Activated naive CD4-positive, alpha-beta T cell (primary cell): ENCODE results near the gene SLC25A23.
"Not testable (repeated sequence)": the region's sequence is repeated elsewhere in the genome, so short reads cannot be mapped to it uniquely, and the experiment has no call there.

Source experiments
- DNase-seq, 4 experiments: peaks; one replicate each; lab custom pipeline; 2025; lab: John Stamatoyannopoulos, UW

Gene SLC25A23

GRCh38 chr19:6457958-6458694 is 1.5 kb downstream of the SLC25A23 start:
- DNase-seq, result no peak

DNA sequence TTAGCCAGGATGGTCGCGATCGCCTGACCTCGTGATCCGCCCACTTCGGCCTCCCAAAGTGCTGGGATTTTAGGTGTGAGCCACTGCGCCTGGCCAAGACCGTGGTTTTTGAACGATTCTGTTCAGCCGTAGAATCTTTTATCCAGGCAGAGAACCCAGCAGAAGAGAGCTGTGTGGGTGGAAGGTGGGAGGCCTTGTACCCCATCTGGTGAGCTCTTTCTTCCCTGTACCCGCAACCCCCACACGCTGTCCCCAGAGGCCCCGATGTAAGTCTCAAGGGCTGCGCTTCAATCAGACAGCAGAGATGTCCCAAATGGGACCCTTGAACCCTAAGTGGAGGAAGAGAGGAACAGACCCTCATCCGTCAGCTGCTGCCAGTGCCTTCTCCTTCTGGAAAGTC is 3.7 kb downstream of the SLC25A23 start:
- DNase-seq, result no peak

DNA sequence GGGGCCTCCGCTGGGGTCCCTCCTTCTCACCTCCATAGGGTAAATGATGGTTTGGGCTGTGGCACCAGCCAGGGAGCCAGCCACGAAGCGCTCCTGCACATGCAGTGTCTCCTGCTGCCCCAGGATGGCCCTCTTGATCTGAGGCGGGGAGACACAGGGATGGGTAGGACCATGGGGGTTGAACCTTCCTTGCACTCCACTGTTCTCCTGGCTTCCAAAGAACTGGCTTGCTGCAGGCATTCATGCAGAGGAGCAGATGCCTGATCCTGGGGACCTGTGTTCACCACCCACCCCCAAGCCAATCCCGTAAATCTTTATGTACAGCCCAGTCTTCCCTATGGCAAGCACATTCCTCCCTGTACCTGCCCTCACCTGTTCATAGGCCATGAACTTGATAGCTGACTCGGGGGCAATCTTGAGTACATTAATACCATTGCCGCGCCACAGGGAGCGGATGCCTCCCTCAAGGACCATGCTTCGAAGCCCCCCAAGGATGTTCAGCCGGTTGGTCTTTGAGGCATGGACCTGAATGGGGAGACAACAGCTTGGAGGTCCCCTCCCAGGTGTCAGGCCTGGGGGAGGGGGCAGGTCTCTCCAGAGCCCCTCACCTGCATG is 5.5 kb downstream of the SLC25A23 start:
- DNase-seq, result no peak

DNA sequence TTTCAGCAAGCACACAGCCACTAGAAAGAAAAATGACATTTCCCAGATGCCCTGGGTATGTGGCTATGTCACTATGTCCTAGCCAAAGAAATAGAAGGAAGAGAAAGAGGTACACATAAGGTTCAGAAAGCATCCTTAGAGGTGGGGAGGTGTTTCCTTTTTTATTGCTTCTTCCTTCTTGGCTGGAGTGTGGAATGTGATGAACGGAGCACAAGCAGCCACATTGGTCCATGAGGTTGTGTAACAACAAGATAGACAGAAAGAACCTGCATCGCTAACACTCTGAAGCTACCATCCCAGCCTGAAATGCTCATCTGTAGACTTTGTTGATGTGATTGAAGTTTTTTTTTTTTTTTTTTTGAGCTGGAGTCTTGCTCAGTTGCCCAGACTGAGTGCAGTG is 6.7 kb downstream of the SLC25A23 start:
- no peak for DNase-seq

DNA sequence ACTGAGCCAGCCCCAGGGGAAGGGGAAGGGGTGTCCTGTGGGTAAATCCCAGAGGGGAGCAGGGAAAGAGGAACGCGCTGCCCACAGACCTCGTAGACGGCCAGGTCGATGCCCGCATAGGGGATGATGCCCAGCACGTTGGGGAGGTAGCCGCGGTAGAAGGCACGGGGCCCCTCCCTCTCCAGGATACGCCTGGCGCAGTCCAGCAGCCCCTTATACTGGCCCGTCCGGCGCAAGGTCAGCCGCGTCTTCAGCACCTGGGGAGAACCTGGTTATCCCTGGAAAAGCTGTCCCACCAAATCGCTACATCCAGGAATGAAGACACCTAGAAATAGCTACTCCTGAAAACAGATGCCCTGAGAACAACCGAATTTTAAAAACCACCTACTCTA is 7.4 kb downstream of the SLC25A23 start:
- no peak for DNase-seq

DNA sequence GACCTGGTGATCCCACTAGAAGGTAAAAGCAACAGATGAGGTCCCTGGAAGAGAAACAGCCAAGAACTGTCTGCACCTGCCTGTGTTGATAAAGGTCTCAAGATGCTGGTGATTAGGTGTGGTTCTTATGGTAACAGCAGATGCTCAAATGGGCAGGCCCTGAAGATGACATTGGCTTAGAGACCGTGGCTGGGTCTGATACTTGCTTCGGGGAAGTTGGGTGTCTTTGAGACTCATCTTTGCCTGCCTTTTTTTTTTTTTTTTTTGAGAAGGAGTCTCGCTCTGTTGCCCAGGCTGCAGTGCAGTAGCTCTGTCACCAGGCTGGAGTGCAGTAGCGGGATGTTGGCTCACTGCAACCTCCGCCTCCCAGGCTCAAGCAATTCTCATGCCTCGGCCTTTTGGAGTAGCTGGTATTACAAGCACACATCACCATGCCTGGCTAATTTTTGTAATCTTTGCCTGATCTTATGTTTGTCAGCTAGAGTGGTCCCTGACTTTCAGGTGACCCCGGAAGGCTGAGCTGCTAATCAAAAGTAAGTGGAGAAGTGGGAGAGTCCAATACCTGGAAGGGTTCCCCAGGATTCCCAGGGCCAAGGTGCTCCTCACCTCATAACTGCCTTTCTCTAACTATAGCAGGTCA is 7.9 kb downstream of the SLC25A23 start:
- DNase-seq, result no peak

GRCh38 chr19:6450166-6450565 is 9.4 kb downstream of the SLC25A23 start:
- DNase-seq, result no peak

DNA sequence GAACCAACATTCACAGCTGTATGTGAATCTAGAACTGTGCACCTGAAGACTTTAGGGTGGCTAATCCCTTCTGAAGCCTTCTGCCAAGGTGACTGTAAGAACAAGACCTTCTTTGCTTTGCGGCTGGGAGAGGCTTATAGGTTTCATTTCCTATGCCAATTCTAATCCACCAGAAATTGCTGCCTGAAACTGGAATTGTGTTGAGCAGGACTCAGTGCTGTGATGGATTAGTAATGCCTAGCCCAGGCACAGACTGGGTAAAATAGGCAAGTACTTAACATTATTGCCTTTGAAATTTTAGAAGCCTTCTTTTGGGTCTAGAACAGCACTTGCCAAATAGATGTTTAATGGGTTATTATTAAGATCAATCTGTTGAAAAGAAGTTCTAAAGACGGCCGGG is 11.5 kb downstream of the SLC25A23 start:
- no peak for DNase-seq

- no peak for DNase-seq
Observed at GRCh38 chr19:6446452-6446851, 13.1 kb downstream of the SLC25A23 start.

- no peak for DNase-seq
Observed at GRCh38 chr19:6443986-6444385, 15.6 kb downstream of the SLC25A23 start.

GRCh38 chr19:6442087-6442688 is 17.4 kb downstream of the SLC25A23 start:
- DNase-seq, result no peak

GRCh38 chr19:6440905-6441304 is 18.7 kb downstream of the SLC25A23 start:
- DNase-seq, result no peak

DNA sequence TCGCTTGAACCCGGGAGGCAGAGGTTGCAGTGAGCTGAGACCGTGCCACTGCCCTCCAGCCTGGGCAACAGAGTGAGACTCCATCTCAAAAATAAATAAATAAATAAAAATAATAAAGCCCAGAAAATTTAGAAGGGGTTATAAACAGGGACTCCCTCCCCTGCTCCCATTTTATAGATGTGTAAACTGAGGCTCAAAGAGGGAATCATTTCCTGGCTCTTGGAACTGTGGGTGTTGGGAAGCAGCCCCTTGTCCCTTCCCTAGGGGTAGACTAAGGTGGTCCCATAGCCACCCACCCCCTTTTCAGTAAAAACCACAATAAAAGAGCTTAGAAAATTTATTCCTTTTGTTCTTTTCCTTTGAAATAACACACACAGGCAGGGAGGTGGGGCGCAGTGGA is 19.8 kb downstream of the SLC25A23 start:
- no peak for DNase-seq

DNA sequence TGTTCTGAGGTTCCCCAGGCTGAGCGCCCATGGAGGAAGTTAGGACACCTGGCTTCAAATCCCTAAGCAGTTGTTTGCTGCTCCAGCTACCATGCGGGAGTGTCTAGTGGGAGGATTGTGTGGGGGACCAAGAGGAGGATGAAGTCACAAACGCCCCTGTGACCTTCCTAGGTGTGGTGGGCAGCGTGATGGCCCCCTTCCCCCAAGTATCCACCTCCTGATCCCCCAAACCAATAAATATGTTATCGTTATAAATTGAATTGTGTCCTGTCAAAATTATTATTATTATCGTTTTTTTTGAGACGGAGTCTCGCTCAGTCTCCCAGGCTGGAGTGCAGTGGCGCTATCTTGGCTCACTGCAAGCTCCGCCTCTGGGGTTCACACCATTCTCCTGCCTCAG is 25.9 kb downstream of the SLC25A23 start, which contains the start of gene SLC25A41:
TSS of gene SLC25A41 (minus strand) at position 101 of the 400 bp plus-strand sequence. CDS start at position 31, 70 bp downstream.
- no peak for DNase-seq

GRCh38 chr19:6433165-6433564 is 26.4 kb downstream of the SLC25A23 start:
- no peak for DNase-seq

- DNase-seq, result no peak
Observed at GRCh38 chr19:6431891-6432290, 27.7 kb downstream of the SLC25A23 start.

DNA sequence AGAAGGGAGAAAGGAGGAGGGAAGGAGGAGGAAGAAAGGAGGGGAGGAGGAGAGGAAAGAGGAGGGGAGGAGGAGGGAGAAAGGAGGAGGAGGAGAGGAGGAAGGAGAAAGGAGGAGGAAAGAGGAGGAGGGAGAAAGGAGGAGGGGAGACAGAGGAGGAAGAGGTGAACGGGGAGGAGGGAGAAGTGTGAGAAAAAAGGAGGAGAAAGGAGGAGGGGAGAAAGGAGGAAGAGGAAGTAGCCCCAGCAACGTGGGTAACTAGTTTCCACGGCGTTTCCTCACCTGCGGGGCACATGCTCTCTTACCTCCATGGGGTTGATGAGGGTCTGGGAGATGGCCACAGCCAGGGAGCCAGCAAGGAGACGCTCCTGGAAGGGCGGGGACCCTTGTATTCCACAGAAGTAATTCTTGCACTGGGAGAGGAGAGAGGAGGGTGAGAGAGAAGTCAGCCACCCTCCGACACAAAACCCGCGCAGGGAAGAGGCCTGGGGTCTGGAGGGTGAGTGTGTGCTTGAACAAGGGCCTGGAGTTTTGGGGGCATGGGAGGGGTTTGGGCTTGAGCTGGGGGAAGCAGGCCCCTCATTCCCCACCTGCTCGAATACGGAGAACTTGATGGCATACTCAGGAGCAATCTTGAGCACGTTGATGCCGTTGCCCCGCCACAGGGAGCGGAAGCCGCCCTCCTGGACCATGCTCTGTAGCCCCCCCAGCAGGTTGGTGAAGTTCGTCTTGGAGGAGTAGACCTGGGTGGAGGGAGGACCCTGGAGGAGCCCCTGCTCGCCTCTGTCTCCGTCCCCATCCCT is 30.0 kb downstream of the SLC25A23 start:
- DNase-seq, result no peak

- DNase-seq, result not testable (repeated sequence)
Observed at GRCh38 chr19:6428692-6429418, 30.7 kb downstream of the SLC25A23 start.

GRCh38 chr19:6427131-6427530 is 32.5 kb downstream of the SLC25A23 start:
- no peak for DNase-seq

- no peak for DNase-seq
Observed at GRCh38 chr19:6425732-6426620, 33.6 kb downstream of the SLC25A23 start.
